Smooth muscle cell of the brain vasculature (primary cell): ENCODE measurements around the gene PGGHG.

Experiments used
- DNase-seq: peaks from one replicate; pipeline ENCODE4 v3.0.0-alpha.2; 2012; ENCODE audit warnings: low read depth, low spot score

Gene PGGHG

DNA sequence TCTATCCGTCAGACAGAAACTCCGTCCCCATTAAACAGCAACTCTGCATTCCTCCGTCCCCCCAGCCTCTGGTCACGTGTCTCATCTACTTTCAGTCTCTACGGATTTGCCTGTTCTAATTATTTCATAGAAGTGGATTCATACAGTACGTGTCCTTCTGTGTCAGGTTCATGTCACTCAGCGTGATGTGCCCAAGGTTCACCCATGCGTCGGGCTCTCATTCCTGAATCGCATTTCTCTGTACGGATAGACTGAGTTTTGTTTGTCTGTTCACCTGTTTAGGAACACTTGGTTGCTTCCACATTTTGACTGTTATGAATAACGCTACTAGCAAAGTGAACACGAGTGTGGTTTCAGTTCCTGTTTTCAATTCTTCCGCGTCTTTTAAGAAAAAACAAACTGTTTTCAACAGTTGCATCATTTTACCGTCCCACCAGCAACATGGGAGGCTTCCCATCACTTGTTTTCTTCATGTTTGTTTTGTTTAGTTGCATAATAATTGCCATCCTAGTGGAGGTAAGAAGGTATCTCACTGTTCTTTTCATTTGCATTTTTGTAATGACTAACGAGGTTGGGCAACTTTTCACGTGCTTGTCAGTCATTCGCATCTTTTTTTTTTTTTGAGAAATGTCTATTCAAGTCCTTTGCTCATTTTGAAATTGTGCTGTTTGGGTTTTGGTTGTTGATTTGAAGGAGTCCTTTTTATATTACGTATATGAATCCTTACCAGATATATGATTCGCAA is 19.6 kb upstream of the PGGHG start:
- DNase-seq, result no peak

DNA sequence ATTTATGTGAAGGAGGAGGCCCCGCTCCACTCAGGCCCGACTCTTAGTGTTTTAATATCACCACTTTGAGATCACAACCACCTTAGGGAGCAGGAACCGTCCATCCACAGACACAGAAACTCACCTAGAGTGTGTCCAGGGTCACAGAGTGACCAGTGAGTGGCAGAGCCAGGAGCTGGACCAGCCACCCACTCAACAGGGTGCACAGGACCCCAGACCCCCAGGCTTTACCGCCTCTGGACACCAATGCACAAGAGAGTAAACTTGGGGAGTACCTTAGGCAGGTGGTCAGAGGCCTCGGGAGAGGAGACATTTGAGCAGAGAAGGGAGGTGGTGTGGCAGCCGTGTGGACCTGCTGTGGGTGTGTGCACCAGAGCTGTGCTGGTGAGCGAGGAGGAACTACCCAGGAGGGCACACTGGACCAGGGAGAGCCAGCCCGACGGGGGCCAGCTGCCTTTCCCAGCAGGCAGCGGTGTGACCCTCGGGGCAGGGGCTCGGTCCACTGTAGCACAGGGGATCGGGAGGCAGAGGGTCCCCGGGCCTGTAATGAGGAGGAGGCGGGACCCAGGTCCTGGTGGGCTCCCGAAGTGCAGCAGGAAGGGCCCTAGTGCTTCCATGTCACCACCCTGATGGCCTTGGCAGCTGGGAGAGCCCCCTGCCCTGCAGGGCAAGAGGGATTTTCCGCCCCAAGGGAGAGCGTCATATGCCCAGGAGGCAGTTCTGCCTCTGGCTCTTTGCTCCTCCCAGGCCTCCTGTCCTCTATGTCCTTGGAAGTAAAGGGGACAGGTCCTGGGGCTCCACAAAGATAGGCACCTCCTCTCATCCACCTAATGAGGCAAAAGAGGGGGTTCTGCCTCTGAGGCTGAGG is 18.2 kb upstream of the PGGHG start:
- no peak for DNase-seq

DNA sequence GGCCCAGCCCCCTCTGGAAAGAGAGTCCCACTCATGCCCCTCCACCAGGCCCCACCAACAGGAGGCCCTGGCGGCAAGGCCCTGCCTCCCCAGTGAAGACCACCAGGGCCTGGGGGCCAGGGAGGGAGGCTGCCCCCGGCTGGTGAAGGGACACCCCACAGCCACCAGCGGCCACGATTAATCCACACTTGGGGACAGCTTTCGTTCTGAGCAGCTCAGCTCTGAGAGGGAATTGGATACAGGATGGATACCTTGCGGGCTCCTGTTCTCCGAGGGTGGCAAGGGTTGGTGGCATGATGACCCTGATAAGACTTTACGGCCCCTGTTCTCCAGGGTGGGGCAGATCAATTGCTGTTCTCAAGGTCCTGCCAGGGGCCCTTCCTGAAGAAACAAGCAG is 17.6 kb upstream of the PGGHG start:
- no peak for DNase-seq

DNA sequence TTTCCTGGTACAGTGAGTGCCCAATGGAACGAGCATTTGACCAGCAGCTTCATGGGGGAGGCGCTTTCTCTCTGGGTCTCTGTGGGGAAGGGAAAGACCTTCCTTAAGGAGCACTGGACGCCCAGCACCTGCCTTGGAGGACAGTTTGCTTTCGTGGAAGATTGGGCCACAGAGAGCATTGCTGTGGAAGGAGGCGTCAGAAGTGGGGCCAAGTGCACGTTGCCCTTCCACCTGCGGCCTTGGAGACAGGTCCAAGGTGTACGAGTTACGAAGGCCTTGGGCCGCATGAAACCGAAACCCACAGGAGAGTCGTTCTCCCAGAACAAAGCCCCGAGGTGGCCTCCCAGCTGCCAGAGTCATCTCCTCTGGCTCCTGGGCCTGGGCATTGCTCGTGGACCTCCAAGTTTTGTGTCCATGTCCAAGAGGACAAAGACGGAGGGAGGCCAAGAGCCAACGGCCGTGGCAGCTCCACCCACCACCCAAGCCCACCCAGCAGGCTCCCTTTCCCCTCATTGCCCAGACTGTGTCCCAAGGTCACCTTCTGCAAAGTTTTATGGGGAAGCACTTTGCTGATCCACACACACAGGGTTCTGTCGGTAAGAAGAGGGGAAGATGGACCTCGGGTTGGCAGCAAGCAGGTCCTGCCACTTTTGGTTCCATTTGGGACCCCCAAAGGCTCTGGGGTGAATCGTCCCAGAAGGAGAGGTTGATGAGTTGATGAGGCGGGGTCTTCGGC is 16.6 kb upstream of the PGGHG start:
- DNase-seq, result no peak

DNA sequence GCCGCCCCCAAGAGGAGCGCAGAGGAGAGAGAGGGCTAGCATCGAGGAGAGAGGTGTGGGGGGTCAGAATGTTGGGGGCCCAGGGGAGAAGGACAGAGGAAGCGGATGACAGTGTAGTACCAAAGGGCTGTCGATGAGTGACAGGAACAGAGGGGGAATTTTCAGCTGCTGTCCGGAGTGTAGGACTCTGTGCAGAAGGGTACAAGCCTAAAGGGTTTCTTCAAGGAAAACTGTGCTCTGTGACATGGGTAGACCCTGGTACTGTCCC is 16.1 kb upstream of the PGGHG start:
- DNase-seq, result no peak

DNA sequence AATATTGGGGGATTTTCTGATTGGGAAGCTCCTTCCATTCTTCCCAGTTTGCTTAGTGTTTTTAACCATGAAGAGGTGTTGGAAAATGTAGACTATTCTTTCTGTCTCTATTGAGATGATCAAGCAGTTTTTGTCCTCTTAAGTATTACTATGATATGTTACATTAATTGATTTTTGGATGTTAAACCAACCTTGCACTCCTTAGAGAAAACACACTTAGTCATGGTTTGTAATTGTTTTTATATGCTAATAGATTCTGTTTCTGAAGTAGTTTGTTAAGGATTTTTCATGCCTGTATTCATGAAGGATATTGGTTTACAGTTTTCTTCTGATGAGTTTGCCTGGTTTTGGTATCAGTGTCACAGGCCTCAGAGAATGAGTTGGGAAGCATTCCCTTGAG is 12.7 kb upstream of the PGGHG start:
- DNase-seq, result no peak

DNA sequence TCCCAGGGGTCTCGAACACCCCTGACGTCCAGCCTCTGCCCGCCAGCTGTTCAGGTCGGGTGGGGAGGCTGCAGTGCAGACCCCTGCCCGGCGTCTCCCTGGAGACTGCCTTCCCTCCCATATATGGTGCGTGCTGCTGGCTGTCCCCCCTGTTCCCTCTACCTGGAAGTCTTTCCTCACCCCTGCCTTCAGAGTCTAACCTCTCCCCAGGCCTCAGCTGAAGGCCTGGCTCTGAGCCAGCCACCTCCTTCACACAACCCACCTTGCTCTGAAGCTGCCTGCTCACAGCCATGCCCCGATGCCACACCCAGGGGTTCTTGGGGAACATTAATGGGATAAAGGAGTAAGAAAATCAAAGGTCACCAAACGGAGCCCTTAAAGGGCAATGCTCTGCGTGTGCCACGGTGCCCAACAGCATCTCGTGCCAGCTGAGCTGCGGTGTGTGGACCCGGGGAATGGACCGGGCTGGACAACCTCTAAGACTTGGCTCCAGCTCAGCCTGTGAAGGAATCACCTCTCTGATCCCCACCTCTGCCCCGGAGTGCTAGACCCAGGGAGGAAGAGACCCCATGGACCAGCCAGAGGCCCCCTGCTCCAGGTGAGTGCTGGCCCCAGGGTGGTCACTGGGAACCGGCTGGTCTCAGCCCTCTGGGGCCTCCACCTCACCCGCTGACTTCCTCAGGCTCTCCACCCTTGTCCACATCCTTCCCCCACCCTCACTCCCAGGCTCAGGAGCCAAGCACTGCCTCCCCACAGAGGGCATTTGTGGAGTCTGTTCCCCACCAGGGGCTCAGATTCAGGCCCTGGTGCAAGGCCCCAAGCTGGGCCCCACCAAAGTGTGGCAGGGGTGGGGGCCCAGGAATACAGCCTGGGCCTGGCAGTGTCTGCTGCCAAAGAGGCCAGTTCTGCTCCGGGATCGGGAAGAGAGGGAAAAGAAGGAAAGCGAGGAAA is 10.7 kb upstream of the PGGHG start, which contains the start of gene NLRP6:
Gene NLRP6 (plus strand): TSS at position 407 of the 951 bp plus-strand sequence. CDS start 163 bp downstream, at position 570.
- DNase-seq, result no peak

DNA sequence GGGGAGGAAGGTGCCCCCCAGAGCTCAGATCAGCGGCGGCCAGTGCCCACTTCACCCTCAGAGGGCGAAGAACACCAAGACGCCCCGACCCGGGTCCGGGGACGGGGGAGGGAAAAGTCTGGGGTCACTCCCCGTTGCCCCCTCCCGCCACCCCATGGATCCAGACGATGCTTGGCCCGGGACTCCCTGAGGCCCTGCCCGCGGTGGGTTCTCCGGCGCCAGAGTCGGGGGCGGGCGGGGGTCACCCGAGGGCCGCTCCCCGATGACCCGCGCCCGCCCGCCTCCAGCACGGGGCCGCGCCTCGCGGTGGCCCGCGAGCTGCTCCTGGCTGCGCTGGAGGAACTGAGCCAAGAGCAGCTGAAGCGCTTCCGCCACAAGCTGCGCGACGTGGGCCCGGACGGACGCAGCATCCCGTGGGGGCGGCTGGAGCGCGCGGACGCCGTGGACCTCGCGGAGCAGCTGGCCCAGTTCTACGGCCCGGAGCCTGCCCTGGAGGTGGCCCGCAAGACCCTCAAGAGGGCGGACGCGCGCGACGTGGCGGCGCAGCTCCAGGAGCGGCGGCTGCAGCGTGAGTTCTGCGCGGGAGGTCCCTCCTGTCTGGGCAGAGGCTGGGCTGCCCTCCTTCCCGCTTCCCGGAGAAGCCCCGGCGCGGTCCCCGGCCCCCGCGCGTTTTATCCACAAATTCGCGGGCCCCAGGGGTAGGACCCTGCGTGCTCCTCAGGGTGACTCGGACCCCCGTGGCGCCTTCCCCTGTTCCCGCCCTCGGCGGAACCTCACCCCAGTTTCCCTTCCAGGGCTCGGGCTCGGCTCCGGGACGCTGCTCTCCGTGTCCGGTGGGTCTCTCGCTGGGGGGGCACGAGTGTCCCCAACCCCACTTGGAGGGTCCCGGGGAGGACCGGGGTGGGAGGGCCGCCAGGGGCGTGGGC is 9.6 kb upstream of the PGGHG start:
- no peak for DNase-seq

DNA sequence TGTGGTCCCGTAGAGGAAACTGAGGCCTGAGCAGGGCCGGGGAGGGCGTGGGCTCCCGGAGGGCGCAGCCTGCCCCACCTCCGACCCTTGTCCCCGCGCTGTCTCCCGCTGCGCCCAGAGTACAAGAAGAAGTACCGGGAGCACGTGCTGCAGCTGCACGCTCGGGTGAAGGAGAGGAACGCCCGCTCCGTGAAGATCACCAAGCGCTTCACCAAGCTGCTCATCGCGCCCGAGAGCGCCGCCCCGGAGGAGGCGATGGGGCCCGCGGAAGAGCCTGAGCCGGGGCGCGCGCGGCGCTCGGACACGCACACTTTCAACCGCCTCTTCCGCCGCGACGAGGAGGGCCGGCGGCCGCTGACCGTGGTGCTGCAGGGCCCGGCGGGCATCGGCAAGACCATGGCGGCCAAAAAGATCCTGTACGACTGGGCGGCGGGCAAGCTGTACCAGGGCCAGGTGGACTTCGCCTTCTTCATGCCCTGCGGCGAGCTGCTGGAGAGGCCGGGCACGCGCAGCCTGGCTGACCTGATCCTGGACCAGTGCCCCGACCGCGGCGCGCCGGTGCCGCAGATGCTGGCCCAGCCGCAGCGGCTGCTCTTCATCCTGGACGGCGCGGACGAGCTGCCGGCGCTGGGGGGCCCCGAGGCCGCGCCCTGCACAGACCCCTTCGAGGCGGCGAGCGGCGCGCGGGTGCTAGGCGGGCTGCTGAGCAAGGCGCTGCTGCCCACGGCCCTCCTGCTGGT is 8.8 kb upstream of the PGGHG start:
- no peak for DNase-seq

DNA sequence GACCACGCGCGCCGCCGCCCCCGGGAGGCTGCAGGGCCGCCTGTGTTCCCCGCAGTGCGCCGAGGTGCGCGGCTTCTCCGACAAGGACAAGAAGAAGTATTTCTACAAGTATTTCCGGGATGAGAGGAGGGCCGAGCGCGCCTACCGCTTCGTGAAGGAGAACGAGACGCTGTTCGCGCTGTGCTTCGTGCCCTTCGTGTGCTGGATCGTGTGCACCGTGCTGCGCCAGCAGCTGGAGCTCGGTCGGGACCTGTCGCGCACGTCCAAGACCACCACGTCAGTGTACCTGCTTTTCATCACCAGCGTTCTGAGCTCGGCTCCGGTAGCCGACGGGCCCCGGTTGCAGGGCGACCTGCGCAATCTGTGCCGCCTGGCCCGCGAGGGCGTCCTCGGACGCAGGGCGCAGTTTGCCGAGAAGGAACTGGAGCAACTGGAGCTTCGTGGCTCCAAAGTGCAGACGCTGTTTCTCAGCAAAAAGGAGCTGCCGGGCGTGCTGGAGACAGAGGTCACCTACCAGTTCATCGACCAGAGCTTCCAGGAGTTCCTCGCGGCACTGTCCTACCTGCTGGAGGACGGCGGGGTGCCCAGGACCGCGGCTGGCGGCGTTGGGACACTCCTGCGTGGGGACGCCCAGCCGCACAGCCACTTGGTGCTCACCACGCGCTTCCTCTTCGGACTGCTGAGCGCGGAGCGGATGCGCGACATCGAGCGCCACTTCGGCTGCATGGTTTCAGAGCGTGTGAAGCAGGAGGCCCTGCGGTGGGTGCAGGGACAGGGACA is 8.0 kb upstream of the PGGHG start:
- no peak for DNase-seq

DNA sequence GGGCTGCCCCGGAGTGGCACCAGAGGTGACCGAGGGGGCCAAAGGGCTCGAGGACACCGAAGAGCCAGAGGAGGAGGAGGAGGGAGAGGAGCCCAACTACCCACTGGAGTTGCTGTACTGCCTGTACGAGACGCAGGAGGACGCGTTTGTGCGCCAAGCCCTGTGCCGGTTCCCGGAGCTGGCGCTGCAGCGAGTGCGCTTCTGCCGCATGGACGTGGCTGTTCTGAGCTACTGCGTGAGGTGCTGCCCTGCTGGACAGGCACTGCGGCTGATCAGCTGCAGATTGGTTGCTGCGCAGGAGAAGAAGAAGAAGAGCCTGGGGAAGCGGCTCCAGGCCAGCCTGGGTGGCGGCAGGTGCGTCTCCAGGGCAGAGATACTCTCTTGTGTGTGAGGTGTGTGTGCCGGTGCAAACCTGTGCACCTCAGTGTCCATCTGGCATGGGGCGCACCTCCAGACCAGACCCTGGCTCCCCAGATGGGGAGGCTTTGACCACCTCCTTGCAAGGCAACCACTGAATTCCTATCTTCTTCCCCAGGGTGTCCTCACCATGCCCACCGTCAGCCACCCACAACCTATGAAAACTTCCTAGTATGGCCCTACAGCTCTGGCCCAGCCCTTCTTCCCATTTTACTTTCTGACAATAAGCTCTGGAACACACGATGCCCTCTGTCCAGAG is 7.3 kb upstream of the PGGHG start:
- no peak for DNase-seq

DNA sequence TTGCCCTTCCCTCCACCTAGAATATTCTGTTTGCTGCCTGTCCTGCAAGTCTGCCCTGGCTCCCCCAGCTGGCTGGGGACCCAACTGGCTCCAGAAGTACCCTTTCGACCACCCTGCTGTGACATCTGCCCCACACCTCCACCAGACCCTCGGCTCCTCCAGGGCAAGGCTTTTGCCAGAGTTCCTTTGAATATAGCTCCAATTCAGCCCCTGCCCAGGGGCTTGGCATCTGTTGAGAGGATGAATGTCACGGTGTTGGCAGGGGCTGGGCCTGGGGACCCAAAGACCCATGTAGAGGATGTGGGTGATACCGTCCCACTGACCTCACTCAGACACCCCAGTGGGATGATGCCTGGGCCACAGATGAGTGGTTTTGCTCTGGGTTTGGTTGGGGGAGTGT is 6.8 kb upstream of the PGGHG start:
- DNase-seq, result no peak

DNA sequence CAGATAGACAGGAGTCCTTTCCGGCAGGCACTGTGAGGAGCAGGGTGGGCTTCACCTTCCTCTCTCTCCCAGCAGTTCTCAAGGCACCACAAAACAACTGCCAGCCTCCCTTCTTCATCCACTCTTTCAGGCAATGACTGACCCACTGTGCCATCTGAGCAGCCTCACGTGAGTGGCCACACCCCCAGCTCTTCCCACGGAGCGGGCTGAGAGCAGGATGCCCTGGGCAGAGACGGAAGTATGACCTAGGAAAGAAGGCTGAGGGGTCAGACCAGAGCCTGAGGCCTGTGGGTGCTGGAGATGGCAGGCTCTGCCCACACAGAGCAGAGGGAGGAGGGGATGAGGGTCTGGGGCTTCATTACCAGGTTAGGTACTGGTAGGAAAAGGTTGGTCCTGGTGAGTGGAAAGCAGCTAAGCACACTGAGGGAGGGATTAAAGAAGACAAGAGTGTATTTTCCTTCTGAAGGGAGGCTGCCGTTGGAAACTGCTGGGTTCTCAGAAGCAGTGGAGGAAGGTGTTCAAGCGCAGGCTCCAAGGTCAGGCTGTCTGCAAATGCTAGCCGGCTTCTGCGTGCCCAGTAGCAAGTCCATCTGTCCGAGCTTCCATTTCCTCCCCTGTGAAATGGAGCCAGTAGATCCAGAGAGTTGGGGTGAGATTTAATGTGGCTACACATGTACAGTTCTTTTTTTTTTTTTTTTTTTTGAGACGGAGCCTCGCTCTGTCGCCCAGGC is 6.1 kb upstream of the PGGHG start:
- DNase-seq, result no peak

DNA sequence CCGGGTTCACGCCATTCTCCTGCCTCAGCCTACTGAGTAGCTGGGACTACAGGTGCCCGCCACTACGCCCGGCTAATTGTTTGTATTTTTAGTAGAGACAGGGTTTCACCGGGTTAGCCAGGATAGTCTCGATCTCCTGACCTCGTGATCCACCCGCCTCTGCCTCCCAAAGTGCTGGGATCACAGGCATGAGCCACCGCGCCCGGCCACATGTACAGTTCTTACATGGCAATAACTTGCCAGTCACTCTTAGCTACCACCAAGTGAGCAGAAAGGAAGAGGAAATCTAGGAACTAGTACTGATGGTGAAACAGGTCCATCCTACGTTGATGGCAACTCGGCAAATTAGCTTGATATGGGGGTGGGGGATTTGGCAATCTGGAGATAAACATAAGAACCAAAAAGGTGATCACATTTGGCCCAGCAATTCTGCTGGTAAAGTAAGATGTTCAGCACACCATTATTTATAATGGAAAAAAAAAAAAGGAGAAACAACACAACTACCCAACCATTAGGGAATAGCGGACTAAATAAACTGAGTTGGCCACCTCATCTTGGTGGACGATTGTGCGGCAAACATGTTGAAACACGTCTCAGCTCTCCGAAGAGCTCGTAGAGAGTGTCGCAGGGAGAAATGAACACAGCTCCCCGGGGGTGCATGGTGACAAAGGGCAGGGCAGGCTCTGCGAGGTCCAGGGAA is 5.4 kb upstream of the PGGHG start:
- DNase-seq, result no peak

DNA sequence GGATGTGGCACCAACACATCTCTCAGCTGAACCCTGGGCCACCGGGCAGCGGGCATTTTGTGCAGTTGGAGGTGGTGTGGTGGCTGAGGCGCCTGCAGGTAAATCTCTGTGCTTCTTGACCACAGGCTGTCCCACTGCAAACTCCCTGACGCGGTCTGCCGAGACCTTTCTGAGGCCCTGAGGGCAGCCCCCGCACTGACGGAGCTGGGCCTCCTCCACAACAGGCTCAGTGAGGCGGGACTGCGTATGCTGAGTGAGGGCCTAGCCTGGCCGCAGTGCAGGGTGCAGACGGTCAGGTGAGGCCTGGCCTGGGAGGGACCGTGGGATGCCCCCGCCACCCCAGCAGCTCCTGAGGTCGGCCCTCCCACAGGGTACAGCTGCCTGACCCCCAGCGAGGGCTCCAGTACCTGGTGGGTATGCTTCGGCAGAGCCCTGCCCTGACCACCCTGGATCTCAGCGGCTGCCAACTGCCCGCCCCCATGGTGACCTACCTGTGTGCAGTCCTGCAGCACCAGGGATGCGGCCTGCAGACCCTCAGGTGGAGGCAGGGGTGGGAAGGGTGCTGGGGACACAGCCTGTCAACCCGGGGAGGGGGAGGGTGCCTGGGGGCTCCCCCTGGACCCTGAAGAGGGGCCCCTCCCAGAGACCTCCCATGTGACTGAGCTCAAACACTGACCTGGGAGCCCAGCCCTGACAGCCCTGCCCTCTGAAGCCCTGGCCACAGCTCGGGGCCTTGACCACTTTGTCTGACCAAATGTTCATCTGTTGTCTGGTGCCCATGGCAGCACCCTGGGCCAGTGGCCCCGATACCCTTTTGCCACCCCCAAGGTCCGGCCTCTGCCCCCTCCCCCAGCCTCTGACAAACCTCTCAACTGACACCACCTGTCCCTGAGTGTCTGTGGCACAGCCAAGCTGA is 4.6 kb upstream of the PGGHG start:
- DNase-seq, result no peak
